SIG-M5 treated with dmso at 0.1 percent for 504 hours (cell line): ENCODE data around the gene HSPA1L.
"Not testable (repeated sequence)": the region's sequence is repeated elsewhere in the genome, so short reads cannot be mapped to it uniquely, and the experiment has no call there.

ENCODE experiments used
- DNase-seq: peaks from one replicate; lab custom pipeline; 2025; ENCODE audit not compliant: unreplicated experiment; lab: John Stamatoyannopoulos, UW

The HSPA1L gene

GRCh38 chr6:31837369-31838113, 22.5 kb upstream of the HSPA1L start:
- DNase-seq: peak; percentile 31

- DNase-seq: peak; percentile 51
These were observed 21.6 kb upstream of the HSPA1L start for GRCh38 chr6:31836474-31837368.

GRCh38 chr6:31836047-31836473, 21.0 kb upstream of the HSPA1L start:
- DNase-seq: no peak

- peak; percentile 78 for DNase-seq
These were observed 19.5 kb upstream of the HSPA1L start for GRCh38 chr6:31834367-31835250.

- peak; percentile 51 for DNase-seq
These were observed 16.5 kb upstream of the HSPA1L start for GRCh38 chr6:31831350-31832215.

GRCh38 chr6:31830886-31831335, 15.8 kb upstream of the HSPA1L start:
- no peak for DNase-seq

- DNase-seq: peak; percentile 68
These were observed 14.7 kb upstream of the HSPA1L start for GRCh38 chr6:31829633-31830283.

- peak; percentile 99 for DNase-seq
These were observed 12.4 kb upstream of the HSPA1L start, which contains the start of gene HSPA1B for GRCh38 chr6:31827286-31828079. HSPA1B (plus strand) TSS chr6:31827738; CDS start chr6:31827951, 213 bp downstream.

- DNase-seq: peak; percentile 80
These were observed 11.8 kb upstream of the HSPA1L start for GRCh38 chr6:31826793-31827285.

- no peak for DNase-seq
These were observed 10.5 kb upstream of the HSPA1L start for GRCh38 chr6:31825553-31825952.

GRCh38 chr6:31823592-31824196, 8.6 kb upstream of the HSPA1L start:
- DNase-seq: peak; percentile 81

GRCh38 chr6:31822036-31822821, 7.1 kb upstream of the HSPA1L start:
- peak; percentile 90 for DNase-seq

- no peak for DNase-seq
These were observed 6.4 kb upstream of the HSPA1L start for GRCh38 chr6:31821301-31822035.

GRCh38 chr6:31820399-31820798, 5.3 kb upstream of the HSPA1L start:
- DNase-seq: not testable (repeated sequence)

GRCh38 chr6:31819871-31820299, 4.8 kb upstream of the HSPA1L start:
- no peak for DNase-seq

- not testable (repeated sequence) for DNase-seq
These were observed 2.9 kb upstream of the HSPA1L start for GRCh38 chr6:31817929-31818511.
